HTERT RPE-1 (cell line): ENCODE results near the gene TPPP.
"Not testable (repeated sequence)": the region's sequence is repeated elsewhere in the genome, so short reads cannot be mapped to it uniquely, and the experiment has no call there.

ENCODE experiments used
- in situ Hi-C: fragments of 300-500 bp; cut with MboI; formaldehyde crosslinking; loops from 4 replicates; pipeline ENCODE4 v1.14.3; 2020; ENCODE audit warnings: low sequenced_read_pairs

Gene TPPP

DNA sequence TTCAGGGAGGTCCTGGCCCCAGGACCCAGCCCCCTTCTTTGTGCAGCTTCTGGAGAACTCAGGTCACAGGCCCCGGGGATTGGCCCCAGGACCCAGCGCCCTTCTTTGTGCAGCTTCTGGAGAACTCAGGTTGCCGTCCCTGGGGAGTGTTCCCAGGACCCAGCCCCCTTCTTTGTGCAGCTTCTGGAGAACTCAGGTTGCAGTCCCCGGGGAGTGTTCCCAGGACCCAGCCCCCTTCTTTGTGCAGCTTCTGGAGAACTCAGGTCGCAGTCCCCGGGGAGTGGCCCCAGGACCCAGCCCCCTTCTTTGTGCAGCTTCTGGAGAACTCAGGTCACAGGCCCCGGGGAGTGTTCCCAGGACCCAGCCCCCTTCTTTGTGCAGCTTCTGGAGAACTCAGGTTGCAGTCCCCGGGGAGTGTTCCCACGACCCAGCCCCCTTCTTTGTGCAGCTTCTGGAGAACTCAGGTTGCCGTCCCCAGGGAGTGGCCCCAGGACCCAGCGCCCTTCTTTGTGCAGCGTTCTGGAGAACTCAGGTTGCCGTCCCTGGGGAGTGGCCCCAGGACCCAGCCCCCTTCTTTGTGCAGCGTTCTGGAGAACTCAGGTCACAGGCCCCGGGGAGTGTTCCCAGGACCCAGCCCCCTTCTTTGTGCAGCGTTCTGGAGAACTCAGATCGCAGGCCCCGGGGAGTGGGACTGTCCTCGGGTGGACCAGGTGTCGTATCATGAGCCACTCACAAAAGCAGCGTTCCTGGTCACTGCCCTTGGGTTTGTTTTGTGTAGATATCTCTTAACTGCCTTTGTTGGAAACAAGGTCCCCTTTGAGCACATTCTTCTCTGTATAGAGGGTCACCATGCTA lies 64.6 kb downstream of the TPPP start:
- in situ Hi-C loops, result not testable (repeated sequence)

DNA sequence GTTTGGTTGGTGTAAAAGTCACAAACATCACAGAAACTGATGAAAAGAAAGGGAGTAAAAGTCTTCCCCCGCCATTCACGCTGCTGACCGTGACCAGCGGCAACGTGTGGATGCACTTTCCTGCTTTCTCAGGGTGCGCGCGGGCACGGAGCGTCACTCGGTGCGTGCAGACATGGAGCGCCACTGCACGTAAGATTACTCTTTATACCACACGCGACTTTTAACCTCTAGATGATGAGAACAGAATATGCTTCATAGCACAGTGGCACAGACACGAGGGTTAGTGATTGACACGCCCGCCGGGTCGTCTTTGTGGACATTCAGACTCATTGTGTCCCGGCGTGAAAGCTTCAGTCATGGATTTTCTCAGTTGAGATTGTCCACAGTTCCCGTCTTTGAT lies 65.3 kb downstream of the TPPP start:
- in situ Hi-C loops, result no loop called here

DNA sequence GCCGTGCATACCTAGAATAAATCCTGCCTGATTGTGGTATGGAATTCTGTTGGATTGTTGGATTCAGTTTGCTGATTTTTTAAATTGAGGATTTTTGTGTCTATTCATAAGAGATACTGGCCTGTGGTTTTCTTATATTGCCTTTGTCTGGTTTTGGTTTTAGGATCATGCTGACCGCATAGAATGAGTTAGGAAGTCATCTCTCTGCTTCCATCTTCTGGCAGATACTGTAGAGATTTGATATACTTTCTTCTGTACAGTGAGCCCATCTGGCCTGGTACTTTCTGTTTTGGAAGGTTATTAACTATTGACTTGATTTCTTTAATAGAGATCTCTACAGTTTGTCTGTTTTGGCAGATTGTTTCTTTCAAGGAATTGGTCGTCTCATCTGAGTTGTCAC lies 66.3 kb downstream of the TPPP start:
- in situ Hi-C loops, result no loop called here

DNA sequence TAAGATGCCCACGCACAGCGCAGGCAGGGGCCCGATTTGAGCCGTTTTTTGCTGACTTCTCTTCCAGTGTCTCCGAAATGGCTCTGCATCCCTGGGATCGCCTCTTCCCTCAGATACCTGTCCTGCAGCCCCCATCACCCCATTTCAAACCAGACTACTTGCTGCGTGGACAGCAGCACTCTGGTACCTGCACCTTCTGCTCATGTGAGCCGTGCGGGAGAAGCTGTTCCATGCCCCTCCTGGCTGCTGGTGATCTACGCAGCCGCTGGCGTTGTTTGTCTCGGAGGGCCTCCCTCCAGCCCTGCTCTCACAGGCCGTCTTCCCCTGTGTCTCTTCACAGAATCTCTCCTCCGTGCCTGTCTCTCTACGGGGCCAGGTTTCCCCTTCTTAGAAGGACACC lies 67.6 kb downstream of the TPPP start:
- in situ Hi-C loops, result no loop called here

DNA sequence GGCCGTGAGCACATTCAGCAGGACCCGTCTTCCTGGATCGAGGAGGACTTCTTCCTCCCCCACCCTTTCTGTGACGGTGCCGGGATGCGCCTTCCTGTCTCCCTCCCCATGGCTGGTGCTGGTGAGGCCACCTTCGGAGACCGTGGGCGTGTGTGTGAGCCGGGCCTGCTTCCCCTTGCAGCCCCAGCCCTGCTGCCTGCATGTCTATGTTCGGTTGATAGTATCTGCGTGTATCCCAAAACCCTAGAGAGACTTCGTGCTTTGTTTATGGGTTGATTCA lies 68.3 kb downstream of the TPPP start:
- in situ Hi-C loops, result no loop called here

DNA sequence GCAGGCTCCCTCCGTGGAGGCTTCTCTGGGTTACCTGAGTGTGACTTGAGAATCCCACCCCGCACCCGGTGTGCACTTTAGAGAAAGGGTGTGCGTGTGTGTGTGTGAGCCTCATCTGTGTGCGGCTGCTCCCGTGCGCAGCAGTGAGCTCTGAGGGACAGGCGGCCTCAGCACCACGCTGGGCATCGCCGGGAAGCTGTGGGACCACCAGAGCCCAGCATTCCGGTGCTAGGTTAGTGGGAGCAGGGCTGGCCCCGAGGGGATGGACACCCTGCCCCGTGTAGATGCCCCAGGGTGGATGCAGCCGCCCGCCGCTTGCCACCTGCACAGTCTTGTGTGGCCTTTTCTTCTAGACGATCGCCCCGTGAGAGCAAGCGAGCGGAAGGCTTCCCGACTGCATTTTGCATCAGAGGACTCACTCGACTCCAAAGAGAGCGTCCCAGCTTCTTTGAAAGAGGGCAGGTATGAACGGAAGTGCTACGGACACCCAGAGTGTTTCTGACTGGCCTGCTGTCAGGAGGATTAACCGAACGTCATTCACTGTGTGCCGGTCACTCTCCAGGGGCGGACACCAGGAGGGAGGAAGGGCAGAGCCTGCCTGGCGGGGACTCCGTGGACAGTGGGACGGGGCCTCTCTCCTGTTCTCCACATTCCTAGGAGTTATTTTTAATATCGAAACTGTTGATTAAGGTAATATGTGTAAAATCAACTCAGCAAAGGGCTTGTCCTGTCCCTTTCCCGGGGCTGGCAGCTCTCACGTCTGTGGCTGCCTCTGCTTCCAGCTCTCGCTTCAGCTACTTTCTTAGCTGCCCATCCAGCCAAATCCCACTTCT lies 68.8 kb downstream of the TPPP start:
- in situ Hi-C loops, result no loop called here

DNA sequence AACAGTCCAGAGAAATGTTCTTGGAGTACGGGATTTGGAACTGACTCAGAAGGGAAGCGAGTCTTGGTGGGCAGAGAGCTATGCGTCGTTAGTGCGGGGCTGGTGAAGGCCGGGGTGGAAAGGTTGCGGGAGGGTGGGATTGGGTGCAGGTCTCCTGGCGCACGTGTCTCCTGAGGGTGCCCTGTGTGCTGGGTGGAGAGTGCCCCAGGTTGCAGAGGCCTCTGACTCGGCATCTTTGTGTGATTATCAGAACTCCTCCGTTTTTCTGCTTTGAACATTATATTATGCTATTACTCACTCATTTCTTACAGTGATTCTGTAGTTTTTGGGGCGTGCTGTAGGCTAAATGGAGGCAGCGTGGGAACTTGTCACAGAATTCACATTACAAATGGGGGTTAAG lies 69.6 kb downstream of the TPPP start:
- in situ Hi-C loops, result no loop called here

DNA sequence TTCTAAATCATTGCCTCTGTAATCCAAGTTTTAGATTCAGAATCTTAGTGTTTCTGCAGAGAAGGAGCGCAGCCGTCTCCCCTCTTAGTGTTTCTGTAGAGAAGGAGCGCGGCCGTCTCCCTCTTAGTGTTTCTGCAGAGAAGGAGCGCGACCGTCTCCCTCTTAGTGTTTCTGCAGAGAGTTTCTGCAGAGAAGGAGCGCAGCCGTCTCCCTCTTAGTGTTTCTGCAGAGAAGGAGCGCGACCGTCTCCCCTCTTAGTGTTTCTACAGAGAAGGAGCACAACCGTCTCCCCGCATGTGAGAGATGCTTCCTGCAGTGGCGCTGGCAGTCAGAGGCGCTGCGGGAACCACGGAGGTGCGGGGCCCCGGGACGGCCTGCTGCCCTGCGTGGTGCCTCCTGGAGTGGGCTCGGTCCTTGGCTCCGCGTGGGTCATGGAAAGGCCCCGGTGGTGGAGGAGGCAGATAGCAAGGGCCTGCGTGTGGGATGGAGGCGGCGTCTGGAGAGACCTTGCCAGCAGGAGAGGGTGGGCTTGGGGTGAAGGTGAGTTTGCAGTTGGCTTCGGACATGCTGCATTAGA lies 70.1 kb downstream of the TPPP start:
- in situ Hi-C loops, result no loop called here

DNA sequence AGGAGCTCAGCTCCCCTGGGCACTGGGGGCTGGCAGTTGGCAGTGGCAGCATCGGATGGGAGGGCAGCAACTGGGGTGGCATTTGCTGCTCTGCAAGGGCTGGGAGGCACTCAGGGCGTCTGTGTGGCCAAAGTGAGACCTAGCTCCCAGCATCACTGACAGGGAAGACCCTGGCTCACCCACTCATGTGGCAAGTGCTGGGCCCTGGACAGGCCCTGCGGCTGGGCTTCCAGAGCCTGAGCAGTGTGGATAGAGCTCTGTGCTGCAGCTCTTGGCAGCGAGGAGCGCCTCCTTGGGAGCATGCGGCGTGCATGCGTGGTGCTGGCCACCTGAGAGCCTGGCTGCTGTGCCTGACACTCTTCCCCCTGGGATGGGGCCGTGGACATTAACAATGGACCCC lies 70.8 kb downstream of the TPPP start:
- in situ Hi-C loops, result no loop called here

DNA sequence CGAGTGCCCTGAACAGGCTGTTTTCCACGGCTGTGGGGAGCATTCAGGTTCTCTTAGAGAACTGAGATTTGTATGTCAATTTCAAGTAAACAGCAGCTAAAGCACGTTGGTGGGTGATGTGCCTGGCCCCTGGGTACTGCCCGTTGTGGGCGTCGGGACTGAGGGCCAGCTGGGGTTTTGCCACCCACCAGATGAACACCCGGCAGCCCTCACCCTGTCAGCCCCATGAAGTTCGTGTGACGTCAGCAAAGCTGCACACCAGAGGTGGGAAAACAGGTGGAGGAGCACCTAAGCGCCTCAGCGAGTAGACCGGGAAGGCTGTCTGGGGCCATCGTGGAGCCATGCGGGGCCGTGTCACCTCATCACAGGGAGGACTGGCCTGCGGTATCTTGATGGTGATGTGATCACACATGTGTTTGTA lies 71.8 kb downstream of the TPPP start:
- in situ Hi-C loops, result no loop called here

DNA sequence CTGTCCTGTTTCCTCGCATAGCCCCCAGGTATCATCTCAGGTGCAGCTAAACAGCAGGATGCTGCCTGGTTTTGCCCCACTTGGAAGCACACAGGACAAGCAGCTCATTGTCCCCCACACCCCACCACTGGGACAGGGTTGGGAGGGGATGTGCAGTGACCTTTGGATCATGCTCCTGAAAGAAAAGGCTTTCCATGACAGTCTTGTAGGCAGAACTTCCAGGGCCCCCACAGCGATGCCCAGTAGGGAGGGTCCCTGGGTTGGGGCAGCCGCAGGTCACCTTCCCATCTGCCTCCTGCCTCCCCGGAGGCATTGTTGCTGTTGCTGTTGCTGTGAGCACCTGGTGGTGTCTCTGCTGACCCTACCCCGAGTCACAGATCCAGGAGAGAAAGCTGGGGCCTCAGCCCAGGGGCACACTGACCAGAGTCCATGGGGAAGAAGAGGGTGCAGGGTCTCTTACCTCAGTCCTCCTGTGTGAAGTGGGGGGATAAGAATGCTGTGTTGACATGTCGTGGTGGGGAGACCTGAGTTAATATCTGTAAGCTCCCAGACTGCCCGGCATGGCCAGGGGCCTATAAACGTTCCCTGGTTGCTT lies 72.5 kb downstream of the TPPP start:
- in situ Hi-C loops, result no loop called here

DNA sequence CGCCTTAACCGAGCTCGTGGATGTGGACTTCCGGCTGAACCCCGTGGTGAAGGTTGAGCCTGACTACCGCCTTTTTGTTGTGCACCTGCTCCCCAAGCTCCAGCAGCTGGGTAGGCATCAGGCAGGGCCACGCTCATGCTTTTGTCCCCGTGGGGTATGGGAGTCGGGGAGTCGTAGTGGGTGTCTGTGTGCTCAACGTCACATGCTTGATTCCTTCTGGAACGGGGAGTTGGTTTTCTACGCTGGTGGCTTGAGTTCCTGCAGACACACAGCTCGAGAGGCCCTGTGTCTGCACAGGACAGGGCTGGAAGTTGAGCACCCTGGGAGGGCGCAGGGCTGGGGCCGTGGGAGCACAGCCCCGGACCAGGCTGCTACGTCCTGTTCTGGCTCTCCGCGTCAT lies 73.0 kb downstream of the TPPP start:
- in situ Hi-C loops, result no loop called here

DNA sequence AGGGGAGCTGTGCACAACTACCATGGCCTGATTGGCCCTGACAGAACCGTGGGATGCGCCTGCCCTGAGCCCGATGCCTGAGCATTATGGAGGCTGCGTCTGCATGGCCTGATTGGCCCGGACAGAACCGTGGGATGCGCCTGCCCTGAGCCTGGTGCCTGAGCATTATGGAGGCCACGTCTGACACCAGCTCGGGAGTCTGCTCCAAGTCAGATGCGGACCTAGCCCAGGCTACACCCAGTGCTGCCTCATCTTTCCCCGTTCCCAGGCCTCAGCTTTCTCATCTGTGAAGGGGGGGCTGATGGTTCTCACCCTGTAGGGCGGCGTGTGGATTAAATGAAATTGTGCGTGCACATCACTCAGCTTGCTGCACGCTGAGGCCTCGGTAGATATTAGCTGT lies 73.7 kb downstream of the TPPP start:
- in situ Hi-C loops, result no loop called here

DNA sequence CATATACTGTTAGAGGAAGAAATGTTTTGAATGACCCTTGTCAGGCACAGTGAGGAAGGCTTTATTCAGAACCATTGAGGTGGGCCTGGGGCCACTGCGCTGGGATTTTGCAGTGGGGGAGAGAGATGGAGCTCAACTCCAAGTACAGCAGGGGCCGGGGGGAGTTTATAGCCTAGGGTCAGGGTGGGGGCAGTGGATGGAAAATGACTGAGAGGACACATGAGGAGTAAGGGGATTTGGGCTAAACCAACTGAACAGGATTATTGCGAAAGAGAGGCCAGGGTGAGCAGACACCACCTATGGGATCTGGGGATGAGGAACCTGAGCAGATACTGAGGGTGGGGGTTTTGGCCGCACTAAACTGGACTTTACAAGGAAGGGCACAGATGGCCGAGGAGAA lies 74.7 kb downstream of the TPPP start:
- in situ Hi-C loops, result no loop called here

DNA sequence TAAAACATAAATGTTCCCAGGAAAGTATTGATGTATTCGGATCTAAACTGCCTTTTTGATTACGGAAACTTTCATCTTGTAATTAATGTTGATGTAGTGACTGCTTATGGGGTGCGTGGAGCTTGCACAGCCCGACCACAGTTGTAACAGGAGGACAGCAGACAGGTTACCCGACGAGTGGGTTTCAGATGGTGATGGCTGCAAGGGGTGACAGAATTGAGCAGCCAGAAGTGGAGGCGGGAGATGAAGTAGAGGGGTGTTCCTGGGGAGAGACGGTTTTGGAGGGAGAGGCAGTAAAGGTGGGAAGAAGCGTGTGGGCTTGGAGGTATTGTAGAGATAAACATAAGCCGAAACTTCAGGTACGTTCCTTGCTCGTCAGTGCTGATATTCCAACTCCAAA lies 75.3 kb downstream of the TPPP start:
- in situ Hi-C loops, result no loop called here

DNA sequence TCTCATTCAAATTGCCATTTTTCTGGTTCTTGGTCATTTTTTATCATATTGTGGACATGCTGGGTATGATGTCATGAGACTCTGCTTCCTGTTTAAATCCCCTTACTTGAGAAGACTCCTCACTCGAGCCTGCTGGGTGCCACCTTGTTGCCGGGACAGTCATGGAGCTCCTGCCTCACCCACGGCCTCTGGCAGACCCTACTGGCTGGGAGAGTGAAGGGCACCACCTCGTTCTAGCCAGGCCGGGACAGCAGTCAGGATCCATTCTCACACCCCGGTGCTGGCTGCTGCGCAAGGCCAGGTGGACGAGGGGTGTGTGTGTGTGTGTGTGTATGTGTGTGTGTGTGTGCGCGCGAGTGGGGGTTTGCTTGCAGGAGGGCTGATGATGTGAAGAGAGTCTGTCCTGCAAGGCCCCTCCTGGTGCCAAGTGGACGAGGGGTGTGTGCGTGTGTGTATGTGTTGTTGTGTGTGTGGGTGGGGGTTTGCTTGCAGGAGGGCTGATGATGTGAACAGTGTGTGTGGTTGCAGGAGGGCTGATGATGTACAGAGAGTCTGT lies 76.6 kb downstream of the TPPP start:
- in situ Hi-C loops, result no loop called here

DNA sequence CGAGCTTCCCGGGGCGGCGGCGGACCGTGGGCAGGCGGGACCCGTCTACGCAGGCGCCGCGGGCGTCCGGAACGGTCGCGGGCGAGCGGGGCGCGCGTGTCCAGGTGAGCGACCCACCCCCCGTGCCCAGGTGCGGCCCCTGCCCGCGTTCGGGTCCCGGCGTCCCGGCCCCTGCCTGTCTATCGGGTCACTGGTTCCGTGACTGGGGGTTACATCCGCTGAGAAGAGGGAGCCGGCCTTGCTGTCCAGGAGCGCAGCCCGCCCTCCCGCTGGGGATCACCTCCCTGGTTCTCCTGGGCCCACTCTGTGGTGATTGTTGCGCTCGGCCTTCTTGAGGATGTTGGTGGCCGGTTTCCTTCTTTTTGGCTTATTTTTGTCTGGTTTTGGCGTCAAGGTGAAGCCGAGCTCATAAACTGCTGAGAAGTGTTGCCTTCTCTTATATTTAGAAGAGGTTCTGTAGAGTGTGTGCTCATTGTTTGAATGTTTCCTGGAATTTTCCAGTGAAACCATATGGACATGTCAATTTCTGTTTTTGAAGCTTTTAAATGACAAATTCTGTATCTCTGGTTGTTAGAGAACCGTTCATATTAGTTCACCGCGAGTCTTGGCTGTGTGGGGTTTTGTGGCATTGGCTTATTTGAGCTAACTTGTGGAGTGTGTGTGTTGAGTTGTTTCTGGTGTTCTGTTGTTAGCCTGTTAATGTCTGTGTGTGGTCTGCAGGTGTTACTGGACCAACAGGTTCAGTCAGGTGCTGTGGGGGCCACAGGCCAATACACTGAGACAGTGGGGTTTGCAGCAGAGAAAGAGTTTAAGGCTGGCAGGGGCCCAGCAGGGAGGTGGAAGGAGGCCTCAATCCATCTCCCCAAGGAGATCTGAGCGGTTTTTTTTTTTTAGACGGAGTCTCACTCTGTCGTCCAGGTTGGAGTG lies 80.4 kb downstream of the TPPP start:
- in situ Hi-C loops, result no loop called here

DNA sequence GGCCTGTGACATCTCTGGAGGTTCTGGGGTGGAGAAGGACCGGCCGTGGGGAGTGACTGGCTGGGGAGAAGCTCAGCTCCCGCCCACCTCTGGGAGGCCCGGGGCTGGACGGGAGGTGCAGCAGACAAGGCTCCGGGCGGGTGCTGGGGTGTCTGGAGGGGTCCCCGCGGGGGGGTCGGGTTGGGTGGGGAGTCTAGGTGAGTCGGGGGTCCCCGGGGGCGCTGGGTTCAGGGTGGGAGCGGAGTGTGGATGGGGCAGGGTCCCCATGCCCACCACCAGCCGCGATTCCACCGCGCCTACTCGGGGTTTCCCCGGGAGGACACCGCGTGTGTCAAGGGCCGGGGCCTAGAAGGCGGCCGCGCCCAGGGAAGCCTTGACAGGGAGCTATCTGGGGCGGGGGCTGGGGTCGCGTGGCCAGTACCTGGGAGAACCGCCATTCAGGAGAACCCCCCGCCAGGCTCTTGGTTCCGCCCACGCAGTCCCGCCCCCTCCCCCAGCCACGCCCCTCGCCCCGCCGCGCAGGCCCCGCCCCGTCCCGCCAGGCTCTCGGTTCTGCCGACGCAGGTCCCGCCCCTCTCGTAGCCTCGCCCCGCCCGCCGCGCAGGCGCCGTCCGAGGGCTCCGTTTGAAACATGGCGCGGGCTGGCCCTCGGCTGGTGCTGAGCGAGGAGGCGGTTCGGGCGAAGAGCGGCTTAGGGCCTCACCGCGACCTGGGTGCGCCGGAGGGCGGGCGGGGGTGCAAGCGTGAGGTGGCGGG lies 81.2 kb downstream of the TPPP start, which contains the start of gene CEP72:
TSS of gene CEP72 (plus strand) at position 610 of the 756 bp plus-strand sequence. CDS start at position 632, 22 bp downstream.
- in situ Hi-C loops, result no loop called here
